Measurements from ENCODE around the gene CEP89.

- TF ChIP-seq, protein P1, sequence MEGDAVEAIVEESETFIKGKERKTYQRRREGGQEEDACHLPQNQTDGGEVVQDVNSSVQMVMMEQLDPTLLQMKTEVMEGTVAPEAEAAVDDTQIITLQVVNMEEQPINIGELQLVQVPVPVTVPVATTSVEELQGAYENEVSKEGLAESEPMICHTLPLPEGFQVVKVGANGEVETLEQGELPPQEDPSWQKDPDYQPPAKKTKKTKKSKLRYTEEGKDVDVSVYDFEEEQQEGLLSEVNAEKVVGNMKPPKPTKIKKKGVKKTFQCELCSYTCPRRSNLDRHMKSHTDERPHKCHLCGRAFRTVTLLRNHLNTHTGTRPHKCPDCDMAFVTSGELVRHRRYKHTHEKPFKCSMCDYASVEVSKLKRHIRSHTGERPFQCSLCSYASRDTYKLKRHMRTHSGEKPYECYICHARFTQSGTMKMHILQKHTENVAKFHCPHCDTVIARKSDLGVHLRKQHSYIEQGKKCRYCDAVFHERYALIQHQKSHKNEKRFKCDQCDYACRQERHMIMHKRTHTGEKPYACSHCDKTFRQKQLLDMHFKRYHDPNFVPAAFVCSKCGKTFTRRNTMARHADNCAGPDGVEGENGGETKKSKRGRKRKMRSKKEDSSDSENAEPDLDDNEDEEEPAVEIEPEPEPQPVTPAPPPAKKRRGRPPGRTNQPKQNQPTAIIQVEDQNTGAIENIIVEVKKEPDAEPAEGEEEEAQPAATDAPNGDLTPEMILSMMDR (optimal IDR thresholded peaks at IDR 0.05 in 1 of 3, IDR thresholded peaks at IDR 0.05 in 1 of 3, conservative IDR thresholded peaks at IDR 0.05 in 1 of 3; ENCODE audit: extremely low read depth in 1 of 3, insufficient read depth in 2 of 3, low read length in 3 of 3): no peak
- no peak for TF ChIP-seq EZH2 (IDR thresholded peaks at IDR 0.05; ENCODE audit: low read length)
Measured at GRCh38 chr19:33005440-33005839, 33.7 kb upstream of the CEP89 start.
